Activated gamma-delta T cell treated with Interleukin-2 at 50 U/mL for 16 hours (primary cell): ENCODE results near the gene TF.

ENCODE experiments used
- DNase-seq: peaks from one replicate; pipeline ENCODE4 v3.0.0-alpha.2; 2020

Gene TF

GRCh38 chr3:133820889-133821675 lies 74.9 kb downstream of the TF start:
- DNase-seq = no peak

- DNase-seq = no peak
These were observed 75.8 kb downstream of the TF start for GRCh38 chr3:133821767-133822638.

GRCh38 chr3:133824961-133825485 lies 78.8 kb downstream of the TF start:
- no peak for DNase-seq

GRCh38 chr3:133825969-133826727 lies 80.0 kb downstream of the TF start:
- no peak for DNase-seq

- no peak for DNase-seq
These were observed 80.9 kb downstream of the TF start for GRCh38 chr3:133827136-133827535.

- DNase-seq = no peak
These were observed 81.5 kb downstream of the TF start for GRCh38 chr3:133827684-133828083.

GRCh38 chr3:133828576-133829309 lies 82.5 kb downstream of the TF start:
- DNase-seq = no peak

- no peak for DNase-seq
These were observed 83.1 kb downstream of the TF start for GRCh38 chr3:133829310-133829707.

- no peak for DNase-seq
These were observed 83.9 kb downstream of the TF start for GRCh38 chr3:133830071-133830470.

GRCh38 chr3:133831966-133832801 lies 86.0 kb downstream of the TF start:
- no peak for DNase-seq

- no peak for DNase-seq
These were observed 86.6 kb downstream of the TF start for GRCh38 chr3:133832802-133833144.

GRCh38 chr3:133833267-133833666 lies 87.1 kb downstream of the TF start:
- DNase-seq = no peak

- DNase-seq = no peak
These were observed 87.9 kb downstream of the TF start for GRCh38 chr3:133833880-133834620.

- DNase-seq = no peak
These were observed 88.6 kb downstream of the TF start for GRCh38 chr3:133834621-133835417.

- no peak for DNase-seq
These were observed 89.2 kb downstream of the TF start for GRCh38 chr3:133835418-133835743.

GRCh38 chr3:133835961-133836360 lies 89.8 kb downstream of the TF start:
- no peak for DNase-seq

- DNase-seq = no peak
These were observed 90.4 kb downstream of the TF start for GRCh38 chr3:133836497-133837158.

- DNase-seq = no peak
These were observed 91.5 kb downstream of the TF start for GRCh38 chr3:133837487-133838295.
